OCI-M1 (cell line): ENCODE measurements around the gene KIRREL2.
A peak's percentile ranks its signal among the peaks of the same experiment; 100 is the strongest.
"Not testable (repeated sequence)": the region's sequence is repeated elsewhere in the genome, so short reads cannot be mapped to it uniquely, and the experiment has no call there.

ENCODE experiments used
- DNase-seq: peaks from one replicate; lab custom pipeline; 2025; lab: John Stamatoyannopoulos, UW

Gene KIRREL2

DNA sequence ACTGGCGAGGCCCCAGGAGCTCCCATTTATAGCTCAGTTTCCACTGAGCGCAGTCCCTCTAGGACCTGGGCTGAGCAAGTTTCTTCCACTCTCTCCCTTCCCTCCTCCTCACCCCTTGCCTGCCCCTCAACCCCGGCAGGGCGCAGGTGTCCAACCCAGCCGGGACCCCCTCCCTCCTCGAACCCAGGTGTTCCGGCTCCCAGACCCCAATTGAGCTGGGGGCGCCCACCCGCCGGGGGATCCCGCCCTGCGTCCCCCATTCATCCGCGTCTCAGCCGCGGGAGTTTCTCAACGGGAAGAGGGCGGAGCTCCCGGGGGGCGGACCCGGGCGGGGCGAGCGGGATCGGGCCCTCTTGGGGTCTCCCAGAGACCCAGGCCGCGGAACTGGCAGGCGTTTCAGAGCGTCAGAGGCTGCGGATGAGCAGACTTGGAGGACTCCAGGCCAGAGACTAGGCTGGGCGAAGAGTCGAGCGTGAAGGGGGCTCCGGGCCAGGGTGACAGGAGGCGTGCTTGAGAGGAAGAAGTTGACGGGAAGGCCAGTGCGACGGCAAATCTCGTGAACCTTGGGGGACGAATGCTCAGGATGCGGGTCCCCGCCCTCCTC, at the start of gene KIRREL2:
TSS of gene KIRREL2 (plus strand) at position 366 of the 604 bp plus-strand sequence. CDS start at position 575, 209 bp downstream.
- DNase-seq = no peak

DNA sequence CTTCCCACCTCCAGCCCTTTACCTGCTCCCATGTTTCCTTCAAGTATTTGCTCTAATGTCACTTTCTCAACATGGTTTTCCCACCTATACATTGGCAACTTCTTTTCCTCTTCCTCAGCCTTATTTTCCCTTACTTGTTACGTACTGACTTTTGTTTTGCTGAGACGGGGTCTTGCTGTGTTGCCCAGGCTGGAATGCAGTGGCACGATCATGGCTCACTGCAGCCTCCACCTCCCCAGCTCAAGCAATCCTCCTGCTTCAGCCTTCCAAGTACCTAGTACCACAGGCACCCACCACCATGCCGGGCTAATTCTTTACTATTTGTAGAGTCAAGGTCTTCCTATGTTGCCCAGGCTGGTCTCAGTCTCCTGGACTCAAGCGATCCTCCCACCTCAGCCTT, 49.1 kb upstream of the KIRREL2 start:
- no peak for DNase-seq

DNA sequence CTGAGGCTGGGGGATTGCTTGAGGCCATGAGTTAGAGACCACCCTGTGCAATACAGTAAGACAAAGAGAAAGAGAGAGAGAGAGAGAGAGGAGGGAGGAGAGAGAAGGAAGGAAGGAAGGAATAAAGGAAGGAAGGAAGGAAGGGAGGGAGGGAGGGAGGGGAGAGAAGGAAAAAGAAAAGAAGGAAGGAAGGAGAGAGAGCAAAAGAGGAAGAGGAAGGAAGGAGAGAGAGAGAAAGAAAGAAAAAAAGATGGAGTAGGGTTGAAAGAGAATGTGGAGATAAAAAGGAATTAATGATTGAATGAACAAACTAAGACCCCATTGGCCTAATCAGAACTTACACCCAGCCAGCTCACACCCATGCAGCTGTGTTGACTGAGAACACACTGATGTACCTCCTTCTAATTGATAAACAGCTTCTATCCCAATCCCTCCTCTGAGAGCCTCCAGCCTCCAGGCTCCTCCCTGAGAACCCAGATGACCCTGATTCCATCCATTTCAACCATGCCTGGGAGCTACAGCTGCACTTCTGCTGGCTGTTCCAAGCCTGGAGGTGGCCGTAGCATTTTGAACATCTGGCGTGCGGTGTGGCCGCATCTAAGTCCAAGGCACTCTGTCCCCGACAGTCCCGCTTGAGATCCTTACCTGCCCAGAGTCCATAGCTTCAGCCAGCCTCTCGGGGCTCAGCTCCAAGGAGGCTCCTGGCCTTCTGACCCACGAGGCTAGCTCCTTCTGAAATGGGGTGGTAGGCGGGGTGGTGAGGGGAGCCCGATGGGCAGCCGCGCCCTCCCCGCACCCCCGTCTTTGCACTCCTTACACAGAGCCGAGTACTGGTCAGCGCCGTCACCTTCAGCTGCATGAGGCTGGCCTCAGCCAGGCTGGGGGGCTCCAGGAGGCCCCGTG, 45.1 kb upstream of the KIRREL2 start:
- DNase-seq = no peak

DNA sequence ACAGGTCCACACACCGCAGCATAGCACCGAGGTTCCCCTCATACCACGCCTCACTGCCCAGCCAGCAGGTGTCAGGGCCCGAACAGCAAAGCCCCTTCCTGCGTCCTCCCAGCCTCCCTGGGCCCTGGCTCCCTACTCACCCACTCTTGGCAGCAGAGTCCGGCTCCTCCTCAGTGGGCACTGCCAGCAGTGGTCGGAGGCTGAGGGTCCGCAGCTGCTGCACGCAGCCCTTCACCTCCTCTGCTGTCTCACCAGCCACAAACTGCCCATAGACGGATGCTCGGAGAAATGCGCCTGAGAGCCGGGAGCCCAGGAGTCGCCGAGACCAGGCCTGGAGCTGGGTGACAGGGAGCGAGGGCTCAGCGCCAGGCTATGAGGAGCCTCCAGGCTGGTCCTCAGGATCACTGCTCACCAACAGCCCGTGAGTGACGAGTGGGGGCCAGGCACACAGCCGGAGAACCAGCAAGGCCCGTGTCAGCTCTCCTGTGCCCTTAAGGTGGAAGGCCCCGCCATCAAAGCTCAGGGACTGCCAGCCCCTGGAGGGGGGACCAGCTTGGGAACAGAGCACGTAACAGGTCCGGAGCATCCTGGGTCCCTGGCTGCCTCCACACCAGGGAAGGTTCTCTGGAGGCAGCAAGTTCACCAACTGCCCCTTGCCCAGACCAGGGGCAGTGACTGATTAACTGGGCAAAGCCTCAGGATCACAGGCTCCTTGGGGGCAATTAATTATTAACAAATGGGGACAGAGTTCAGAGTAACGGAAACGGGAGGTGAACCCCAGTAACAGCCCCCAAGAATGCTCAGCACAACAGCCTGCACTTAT, 44.3 kb upstream of the KIRREL2 start, which contains the start of gene PRODH2:
TSS of gene PRODH2 (minus strand) at position 626 of the 823 bp plus-strand sequence. CDS start at position 586, 40 bp downstream.
- DNase-seq = no peak

DNA sequence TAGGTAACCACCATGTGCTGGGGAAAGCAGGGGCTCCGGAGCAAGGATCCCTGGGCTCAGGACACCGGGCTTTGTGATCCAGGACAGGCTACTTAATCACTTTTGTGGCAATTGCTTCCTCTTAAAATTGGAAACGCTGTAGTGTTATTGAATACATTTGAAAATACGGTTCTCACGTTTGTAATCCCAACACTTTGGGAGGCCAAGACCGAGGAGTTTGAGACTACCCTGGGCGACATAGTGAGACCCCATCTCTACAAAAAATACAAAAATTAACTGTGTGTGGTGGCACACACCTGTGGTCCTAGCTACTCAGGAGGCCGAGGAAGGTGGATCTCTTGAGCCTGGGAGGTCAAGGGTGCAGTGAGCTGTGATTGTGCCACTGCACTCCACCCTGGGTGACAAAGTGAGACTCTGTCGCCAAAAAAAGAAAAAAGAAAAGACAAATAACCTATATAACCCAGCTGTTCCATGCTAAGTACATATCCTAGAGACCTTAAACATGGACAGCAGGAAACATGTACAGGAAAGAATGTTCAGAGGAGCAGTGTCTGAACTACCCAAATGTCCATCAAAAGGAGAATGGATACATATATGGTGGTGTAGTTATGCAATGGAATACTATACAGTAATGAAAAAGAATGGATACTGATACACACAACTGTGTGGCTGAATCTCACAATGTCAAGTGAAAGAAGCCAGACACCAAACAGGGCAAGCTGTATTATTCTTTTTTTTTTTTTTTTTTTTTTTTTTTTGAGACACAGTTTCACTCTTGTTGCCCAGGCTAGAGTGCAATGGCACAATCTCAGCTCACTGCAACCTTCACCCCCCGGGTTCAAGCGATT, 43.4 kb upstream of the KIRREL2 start:
- no peak for DNase-seq

DNA sequence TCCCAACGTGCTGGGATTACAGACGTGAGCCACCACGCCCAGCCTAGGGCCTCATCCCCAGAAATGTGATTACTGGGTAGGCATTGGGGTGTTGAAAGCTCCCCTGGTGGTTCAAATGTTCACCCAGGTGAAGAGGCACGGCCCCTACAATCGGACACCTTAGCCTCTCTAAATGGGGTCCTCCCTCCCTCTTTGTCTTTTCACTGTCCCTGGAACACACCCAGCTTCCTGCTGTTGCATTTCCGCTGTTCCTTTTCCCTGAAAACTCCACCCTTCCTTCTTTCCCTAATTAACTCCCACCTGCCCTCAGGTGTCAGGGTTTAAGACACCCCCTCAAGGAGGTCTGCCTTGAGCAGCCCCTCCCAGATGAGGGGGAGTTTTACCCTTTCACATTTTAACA, 40.4 kb upstream of the KIRREL2 start:
- DNase-seq = no peak

DNA sequence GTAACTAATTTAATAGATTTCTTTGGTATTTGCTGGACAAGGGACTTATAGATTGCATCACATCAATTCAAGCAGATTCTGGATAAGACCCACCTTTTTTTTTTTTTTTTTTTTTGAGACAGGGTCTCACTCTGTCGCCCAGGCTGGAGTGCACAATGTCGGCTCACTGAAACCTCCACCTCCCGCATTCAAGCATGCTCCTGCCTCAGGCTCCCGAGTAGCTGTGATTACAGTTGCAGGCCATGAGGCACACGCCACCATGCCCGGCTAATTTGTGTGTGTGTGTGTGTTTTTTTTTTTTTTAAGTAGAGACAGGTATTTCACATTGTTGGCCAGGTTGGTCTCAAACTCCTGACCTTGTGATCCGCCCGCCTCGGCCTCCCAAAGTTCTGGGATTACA, 39.9 kb upstream of the KIRREL2 start:
- DNase-seq = no peak

DNA sequence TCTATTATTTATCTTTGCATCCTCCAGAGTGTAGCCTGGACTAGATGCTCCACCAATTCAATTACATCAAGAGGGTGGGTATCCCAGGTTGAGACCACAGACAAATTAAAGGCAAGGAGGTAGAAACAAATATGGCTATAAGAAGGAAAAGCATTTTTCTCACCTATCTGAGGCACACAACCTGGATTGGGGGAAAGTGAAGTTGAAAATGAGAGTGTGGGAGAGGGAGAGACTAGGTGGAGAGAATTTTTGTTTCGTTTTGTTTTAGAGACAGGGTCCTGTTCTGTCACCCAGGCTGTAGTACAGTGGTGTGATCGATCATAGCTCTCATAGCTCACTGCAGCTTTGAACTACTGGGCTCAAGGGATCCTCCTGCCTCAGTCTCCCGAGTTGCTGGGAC, 38.3 kb upstream of the KIRREL2 start:
- no peak for DNase-seq

DNA sequence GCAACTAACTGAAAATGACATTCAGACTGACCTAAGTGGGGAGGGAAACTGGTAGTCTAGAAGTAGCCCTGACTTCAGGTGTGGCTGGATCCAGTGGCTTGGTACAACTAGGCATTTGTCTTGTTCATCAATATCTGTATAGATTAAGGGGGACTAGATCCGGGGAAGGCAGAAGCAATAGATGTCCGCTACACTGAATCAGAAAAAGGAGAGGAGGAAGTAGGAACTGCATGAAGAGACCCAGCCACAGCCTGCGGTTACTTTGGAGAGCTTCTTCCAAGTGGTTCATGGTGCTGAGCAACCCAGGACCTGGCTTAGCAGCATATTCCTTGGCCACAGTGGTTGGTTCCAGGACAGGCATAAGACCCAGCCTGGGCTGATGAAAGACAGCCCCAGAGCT, 34.1 kb upstream of the KIRREL2 start:
- peak; percentile 63 for DNase-seq

DNA sequence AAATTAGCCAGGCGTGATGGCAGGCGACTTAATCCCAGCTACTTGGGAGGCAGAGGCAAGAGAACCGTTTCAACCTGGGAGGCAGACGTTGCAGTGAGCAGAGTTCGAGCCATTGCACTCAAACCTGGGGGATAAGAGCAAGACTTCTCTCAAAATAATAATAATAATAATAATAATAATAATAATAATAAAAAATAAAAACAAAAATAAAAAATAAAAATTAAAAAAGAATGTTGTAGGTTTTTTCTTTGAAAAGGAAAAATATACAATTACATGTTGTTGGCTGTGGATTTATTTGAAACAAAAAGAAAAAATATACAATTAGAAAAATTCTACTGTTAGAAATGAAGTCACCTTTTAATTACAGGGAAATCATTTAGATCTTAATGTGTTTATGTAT, 32.6 kb upstream of the KIRREL2 start:
- DNase-seq = no peak

DNA sequence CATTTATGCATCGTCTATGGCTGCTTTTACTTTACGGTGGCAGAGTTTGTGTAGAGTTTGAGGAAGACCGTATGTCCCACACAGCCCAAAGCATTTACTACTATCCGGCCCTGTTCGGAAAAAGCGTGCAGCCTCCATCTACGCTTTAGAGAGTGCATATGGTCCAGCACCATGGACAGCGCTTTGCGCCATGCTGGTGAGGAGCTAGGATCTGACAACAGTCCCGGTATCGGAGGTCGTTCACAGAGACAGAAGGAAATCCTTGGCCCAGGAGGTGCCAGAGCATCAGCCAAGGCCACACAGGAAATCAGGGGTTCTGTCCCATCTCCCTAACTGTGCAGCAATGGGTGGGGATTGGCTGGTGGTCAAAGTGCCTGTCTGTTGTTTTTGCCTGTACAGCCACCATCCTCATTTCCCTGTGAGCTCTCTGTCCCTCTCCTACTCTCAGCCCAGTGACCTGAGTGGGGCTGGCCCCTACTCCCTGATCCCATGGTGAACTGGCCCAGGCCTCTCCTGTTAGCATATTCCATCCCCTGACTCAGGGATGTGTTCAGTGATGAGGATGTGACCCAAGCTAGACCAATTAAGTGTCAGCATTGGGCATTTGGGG, 27.9 kb upstream of the KIRREL2 start:
- peak; percentile 71 for DNase-seq

DNA sequence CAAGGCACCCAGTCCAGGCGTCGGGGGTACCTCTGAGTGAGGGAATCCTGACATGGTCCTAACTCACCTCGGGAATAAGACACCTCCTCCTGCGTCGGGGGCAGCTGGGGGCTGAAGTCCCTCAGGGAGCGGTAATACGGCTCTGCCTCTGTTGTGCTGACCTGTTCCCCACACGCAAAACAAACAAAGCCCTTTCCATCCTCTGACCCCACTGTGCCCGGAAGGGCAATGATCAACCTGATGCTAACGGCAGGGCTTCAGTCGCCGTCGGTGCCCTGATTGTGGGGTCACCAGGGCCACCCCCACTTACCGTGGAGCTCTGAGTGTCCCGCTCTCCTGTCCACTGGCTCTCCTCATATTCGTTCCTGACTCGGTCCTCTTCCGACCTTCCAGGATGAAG, 25.7 kb upstream of the KIRREL2 start:
- DNase-seq = no peak

DNA sequence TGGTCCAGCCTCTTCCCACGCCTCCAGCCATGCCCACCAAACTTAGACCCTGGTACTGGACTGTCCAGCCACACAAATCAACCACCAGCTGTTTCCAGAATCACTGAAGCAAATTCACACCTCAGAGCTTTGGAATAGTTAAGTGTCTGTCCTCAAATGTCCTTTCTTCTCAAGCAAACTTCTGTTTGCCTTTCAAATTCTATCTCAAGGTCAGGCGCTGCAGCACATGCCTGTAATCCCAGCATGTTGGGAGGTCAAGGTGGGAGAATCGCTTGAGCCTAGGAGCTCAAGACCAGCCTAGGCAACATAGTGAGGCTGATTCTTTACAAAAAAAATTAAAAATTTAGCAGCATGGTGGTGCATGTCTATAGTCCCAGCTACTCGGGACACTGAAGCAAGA, 24.7 kb upstream of the KIRREL2 start:
- no peak for DNase-seq

DNA sequence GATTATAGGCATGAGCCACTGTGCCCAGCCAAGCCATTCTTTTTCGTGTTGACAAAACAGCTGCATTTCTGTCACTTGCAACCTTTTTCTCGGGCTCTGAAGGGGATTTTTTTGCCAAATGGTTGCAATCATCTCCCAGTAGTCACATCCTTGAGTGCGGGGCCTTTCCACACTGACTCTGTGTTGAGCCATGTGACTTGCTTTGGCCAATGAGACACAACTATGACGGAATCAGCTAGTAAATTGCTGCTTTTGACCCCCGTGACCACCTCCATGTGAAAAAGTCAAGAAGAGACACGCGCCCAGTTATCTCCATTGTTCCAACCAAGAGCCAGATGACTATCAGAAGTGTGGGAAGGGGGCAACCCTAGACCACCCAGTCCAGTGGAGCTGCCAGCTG, 22.7 kb upstream of the KIRREL2 start:
- DNase-seq = no peak

DNA sequence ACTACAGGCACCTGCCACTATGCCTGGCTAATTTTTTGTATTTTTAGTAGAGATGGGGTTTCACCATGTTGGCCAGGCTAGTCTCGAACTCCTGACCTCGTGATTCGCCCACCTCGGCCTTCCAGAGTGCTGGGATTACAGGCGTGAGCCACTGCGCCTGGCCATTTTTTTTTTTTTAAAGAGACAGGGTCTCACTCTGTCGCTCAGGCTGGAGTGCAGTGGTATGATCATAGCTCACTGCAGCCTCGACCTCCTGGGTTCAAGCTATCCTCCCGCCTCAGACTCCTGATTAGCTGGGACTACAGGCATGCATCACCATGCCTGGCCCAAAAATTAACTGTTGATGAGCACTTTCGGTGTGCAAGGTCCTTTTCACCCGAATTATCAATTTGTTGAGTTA, 20.6 kb upstream of the KIRREL2 start:
- DNase-seq = not testable (repeated sequence)

DNA sequence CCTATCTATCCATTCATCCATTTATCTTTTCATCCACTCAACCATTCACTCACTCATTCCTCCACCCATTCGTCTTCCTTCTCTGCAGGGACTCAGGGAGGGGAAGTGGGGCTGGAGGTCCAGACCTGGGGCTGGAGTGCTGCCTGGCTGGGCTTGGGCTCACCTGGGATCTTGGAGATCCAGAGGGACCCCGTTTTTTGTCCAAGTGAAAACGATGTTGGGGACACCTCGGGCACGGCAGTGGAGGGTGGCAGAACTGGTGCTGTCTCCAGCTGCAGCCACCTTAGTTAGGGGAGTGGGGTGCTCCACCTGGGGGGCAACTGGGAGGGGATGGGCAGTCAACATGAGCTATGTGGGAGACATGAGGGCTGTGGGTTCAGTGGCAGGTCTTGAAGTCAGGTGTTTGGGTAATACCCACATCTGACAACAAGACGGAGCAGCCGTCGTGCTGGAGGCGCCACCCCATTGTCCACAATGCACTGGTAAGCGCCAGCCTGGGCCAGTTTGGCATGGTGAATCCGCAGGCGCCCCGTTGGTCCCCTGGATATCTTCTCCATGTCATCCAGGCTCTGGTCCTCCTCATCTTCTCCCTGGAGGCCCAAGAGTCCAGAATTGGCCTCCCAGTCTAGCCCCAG, 14.6 kb upstream of the KIRREL2 start:
- DNase-seq = no peak

DNA sequence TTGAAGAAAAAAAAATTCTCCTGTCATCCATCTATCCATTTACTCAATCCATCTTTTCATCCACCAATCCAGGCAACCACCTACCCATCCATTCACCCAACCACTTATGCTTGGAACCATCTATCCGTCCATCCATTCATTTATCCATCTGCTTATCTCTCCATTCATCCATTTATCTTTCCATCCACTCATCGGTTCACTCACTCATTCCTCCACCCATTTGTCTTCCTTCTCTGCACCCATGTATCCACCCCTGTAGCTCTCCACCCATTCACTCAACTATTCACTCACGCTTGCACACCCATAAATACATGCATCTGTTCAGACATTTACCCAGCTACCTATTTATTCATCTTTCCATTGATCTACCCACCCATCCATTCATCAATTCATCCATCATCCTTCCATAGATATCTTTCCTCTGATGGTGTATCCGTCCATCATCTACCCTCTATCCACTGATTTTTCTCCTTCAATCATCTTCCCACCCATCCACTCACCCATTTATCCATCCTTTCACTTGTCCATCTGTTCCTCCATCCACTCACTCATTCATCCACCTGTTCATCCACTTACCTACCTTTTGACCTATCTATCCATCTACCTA, 13.9 kb upstream of the KIRREL2 start:
- no peak for DNase-seq

DNA sequence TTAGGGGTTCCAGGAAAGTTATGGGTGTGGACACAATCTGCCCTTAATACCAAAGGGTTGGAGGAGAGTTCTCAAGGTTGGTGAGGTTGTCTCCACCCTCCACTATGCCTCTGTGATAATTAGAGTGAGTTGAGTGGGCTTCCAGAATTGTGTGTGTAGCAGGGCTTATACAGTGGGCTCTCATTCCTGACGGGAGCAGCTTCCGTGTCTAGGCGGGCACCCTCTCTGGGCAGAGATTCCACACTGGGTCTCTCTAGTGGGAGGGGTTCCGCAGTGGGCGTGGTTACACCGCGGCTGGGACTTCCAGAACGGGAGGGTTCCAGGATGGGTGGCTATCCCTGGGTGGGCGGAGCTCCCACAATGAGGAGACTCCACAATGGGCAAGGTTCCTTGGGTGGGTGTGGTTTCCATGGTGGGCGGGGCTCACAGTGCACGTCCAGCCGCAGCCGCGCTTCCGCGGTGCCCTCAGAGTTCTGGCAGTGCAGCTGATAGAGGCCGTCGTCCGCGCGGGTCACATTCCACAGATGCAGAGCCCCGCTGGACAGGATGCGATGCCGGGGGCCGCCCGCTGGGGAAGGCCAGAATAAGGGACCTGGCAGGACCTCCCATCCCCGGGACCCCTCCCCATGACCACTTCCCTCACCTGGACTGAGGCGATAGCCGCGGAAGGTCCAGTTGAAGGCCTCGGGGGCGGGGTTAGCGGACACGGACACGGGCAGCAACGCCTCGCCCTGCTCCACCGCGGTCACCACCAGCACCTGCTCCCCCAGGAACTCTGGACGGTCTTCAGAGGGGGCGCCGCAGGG, 12.8 kb upstream of the KIRREL2 start:
- no peak for DNase-seq

DNA sequence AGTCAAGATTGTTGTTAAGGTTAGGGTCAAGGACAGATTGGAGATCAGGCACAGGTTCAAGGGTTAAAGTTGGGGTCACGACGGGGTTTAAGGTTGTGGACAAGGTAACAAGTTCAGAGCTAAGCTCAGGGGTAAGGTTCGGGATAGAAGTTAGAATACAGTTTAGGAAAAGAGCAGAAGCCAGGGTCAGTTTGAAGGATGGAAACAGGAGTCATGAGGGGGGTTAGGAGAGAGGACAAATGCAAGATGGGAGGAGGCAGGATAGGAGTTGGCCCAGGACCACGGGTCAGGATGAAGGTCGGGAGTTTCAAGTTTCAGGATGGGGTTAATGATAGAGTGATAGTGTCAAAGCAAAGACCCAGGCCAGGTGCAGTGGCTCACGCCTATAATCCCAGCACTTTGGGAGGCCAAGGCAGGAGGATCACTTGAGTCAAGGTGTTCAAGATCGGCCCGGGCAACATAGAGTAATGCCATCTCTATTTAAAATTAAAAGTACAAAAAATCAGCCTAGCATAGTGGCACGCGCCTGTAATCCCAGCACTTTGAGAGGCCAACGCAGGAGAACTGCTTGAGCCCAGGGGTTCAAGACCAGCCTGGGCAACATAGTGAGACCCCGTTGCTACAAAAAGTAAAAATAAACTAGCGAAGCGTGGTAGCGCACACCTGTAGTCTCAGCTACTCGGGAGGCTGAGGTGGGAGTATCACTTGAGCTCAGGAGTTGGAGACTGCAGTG, 12.1 kb upstream of the KIRREL2 start:
- no peak for DNase-seq
